Progenitor cell of endocrine pancreas (in vitro differentiated cells): ENCODE measurements around the gene RANBP3. TPM values are rescaled to one million over a fixed set of nuclear protein-coding genes. Genes with fewer than 3 reads are reported as not detected.

ENCODE experiments used
- DNase-seq: peaks from one replicate; pipeline ENCODE4 v3.0.0; 2021; ENCODE audit warnings: low spot score; ENCODE audit not compliant: unreplicated experiment
- H3K27ac Mint-ChIP-seq: 2 replicates; pipeline ENCODE4 v1.8.0; 2021; ENCODE audit warnings: mild to moderate bottlenecking, moderate library complexity, mixed read lengths
- H3K27me3 Mint-ChIP-seq: 2 replicates; pipeline ENCODE4 v1.8.0; 2021; ENCODE audit warnings: mixed read lengths
- H3K36me3 Mint-ChIP-seq: 2 replicates; pipeline ENCODE4 v1.8.0; 2022; ENCODE audit warnings: mixed read lengths; ENCODE audit not compliant: insufficient read depth
- H3K4me1 Mint-ChIP-seq: 2 replicates; pipeline ENCODE4 v1.8.0; 2021; ENCODE audit warnings: low read depth, mixed read lengths
- H3K4me3 Mint-ChIP-seq: 2 replicates; pipeline ENCODE4 v1.8.0; 2021; ENCODE audit warnings: low read depth, mild to moderate bottlenecking, moderate library complexity, mixed read lengths
- H3K9me3 Mint-ChIP-seq: 2 replicates; pipeline ENCODE4 v1.8.0; 2021; ENCODE audit warnings: low read depth, mixed read lengths
- total RNA-seq: library from RNA; stranded (reverse); gene quantifications from 2 replicates; pipeline ENCODE4 v1.2.1, GENCODE V29; 2021
- TF ChIP-seq, protein P1 (sequence below): fragments of 200-600 bp; sonication (generic); IDR thresholded peaks from one replicate; pipeline ENCODE4 v1.5.0; 2021; ENCODE audit warnings: antibody characterized with exemption, mild to moderate bottlenecking; ENCODE audit not compliant: unreplicated experiment

RANBP3 gene
- total RNA-seq, 1 donor from 2014 or later, result 106 TPM

DNA sequence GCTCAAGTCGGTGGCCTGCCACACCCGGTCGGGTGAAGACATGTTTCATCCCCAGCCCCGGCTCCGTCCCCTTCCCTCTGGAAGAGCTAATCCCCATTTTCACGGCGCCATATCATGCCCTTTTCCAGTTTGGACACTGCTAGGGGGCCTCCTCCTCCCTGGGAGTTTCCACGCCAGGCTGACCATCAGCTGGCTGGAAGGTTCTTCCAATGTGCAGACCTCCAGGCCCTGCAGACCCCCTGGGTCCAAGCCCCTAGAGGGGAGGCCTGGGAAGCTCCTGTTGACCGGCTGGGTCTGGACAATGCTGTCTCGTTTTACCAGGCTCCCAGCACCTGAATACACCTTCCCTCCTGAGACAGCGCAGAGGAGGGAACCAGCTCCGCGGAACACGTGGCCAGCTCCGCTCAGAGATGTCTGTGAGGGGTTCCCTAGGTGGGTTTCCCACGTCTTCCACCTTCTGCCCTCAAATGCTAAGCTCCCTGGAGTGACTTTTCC is 44.7 kb upstream of the RANBP3 start:
- Mint-ChIP-seq H3K27ac (peak overlapping the region; percentile 77), H3K36me3 (peaks cover 10% of the 10 kb centered on the region), H3K4me1 (peaks cover 30% of the 10 kb centered on the region), H3K4me3 (no peak overlapping the region), H3K9me3 (no peaks in the 10 kb centered on the region), H3K27me3 (no peaks in the 10 kb centered on the region)
- TF ChIP-seq, protein P1, sequence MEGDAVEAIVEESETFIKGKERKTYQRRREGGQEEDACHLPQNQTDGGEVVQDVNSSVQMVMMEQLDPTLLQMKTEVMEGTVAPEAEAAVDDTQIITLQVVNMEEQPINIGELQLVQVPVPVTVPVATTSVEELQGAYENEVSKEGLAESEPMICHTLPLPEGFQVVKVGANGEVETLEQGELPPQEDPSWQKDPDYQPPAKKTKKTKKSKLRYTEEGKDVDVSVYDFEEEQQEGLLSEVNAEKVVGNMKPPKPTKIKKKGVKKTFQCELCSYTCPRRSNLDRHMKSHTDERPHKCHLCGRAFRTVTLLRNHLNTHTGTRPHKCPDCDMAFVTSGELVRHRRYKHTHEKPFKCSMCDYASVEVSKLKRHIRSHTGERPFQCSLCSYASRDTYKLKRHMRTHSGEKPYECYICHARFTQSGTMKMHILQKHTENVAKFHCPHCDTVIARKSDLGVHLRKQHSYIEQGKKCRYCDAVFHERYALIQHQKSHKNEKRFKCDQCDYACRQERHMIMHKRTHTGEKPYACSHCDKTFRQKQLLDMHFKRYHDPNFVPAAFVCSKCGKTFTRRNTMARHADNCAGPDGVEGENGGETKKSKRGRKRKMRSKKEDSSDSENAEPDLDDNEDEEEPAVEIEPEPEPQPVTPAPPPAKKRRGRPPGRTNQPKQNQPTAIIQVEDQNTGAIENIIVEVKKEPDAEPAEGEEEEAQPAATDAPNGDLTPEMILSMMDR, result no peak
- DNase-seq, result no peak

DNA sequence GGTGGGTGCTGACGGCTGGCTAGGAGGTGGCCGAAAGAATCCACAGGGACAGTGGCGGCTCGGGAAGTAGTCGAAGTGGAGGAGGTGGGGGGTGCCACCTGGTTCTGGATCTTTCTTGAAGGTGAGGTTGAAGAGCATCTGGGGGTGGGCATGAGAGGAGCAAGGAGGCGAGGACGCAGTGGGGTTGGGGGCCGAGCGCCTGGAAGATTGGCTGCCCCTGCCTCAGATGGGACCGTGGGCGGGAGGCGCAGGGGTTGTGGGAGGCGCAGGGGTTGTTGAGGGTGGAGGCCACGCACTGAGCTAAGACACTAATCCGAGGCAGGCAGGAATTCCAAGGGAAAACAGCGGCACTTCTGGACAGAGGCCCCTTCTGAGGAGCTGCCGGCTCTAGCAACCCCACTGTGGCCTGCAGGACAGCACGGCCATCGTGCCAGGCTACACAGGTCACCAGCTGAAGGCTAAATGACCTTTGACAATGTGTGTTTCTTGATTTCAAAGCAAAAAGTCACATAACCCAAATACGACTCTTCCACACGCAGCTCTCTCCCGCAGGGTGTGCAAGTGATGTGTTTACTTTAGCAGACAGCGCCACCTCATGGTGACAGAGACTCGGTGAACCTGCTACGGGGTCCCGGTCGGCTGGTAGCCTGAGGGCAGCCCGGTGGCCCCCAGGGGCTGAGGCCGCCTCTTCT is 44.1 kb upstream of the RANBP3 start:
- H3K27me3 Mint-ChIP-seq, result no peaks in the 10 kb centered on the region

DNA sequence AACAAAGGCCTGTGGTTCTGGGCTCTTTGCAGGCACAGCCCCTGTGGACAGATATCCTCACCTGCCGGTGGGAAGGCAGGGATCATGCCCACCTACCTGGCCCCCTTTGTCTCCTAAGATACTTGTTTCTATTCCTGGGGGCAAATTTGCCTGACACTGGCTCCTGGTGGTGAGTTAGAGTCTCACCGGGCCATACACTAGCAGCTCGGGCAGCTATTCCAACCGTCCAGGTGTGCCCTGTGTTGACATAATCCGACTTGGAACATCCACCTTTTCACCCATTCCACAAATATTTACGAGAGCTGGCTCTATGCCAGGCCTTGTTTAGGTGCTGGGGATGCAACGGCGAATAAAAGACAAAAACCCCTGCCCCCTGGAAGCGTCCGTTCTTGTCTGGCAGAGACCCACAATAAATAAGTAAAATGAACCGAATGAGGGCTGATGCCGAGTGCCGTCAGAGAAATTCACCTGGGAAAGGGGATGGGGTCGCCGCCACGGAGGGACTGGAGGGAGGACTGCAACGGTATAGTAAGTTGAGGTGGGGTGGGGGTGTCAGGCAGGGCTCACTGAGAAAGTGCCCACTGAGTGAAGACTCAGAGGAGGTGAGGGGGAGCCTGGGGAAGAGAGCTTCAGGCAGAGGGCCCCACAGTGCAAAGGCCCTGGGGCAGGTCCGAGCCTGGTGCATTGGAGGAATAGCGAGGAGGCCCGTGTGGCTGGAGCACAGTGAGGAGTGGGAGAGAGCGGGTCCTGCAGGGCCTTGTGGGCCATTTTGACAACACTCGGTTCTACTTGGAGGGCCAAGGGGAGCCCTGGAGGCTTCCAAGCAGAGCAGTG is 43.2 kb upstream of the RANBP3 start:
- peaks cover 30% of the 10 kb centered on the region for H3K4me1 Mint-ChIP-seq
- peak overlapping the region; percentile 95 for H3K27ac Mint-ChIP-seq
- H3K36me3 Mint-ChIP-seq, result peaks cover 7% of the 10 kb centered on the region
- TF ChIP-seq, protein P1, result peak; percentile 33
- H3K27me3 Mint-ChIP-seq, result no peaks in the 10 kb centered on the region
- H3K4me3 Mint-ChIP-seq, result peak overlapping the region; percentile 19
- no peaks in the 10 kb centered on the region for H3K9me3 Mint-ChIP-seq
- no peak for DNase-seq

More for the DNA sequence above, 44.1 kb upstream of the RANBP3 start:
- H3K4me1 Mint-ChIP-seq, result peaks cover 30% of the 10 kb centered on the region
- TF ChIP-seq, protein P1, result peak; percentile 85
- H3K36me3 Mint-ChIP-seq, result peaks cover 11% of the 10 kb centered on the region
- no peak overlapping the region for H3K4me3 Mint-ChIP-seq
- peak overlapping the region; percentile 77 for H3K27ac Mint-ChIP-seq
- H3K9me3 Mint-ChIP-seq, result no peaks in the 10 kb centered on the region
- peak; percentile 61 for DNase-seq

DNA sequence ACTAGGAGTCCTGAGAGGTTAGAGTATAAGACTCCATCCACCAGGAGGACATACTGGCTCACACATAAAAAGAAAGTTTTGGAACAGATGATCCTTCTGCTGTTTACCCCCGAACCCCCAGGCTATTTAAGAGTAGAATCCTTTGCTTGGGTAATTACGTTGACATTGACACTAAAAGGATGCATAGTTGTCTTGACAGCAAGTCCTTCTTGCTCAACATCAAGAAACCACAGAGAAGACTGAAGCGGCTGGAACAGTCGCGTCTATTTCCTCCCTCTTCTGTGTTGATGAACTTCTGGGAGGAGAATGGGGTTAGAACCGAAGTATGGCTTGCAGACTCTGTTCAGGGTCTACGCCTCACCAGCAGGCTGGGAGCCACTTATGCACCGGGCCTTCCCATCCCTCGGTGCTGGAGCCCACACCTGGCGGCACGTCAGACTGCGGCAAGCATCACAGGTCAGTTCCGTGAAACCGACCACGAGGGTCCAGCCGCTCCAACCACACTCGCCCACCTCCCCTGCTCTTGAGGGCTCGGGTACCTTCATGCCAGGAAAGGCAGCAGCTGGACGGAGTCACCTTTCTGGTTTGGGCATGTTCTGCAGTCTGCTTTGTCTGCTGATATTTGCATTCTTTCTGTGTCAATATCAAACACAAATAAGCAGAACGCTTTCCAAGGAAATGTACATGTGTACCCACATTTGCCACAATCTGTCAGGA is 42.4 kb upstream of the RANBP3 start:
- Mint-ChIP-seq H3K27me3 (no peaks in the 10 kb centered on the region), H3K27ac (peak overlapping the region; percentile 95), H3K4me1 (peaks cover 30% of the 10 kb centered on the region), H3K4me3 (no peak overlapping the region), H3K9me3 (no peaks in the 10 kb centered on the region), H3K36me3 (peaks cover 7% of the 10 kb centered on the region)
- TF ChIP-seq, protein P1, result no peak
- DNase-seq, result peak; percentile 32

DNA sequence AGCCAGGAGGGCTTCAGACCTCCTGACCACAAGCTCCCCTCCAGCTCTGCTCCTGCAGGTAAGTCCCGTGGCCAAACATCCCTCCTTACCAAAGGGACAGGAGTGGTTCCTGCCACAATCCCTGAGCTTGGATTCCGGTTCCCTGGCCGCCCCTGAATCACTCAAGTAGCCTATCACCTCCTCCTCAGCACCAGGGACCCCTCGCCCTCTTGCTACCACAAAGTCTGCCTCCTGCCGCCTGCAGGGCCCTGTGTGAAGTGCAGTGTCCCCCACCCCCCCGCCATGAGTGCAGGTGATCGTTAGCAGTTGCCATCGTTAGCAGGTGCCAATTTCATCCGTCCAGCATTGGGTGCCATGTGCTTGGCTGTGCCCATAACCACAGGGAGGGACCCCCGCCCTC is 40.8 kb upstream of the RANBP3 start:
- no peak for DNase-seq
- H3K36me3 Mint-ChIP-seq, result peaks cover 5% of the 10 kb centered on the region
- no peak overlapping the region for H3K27ac Mint-ChIP-seq
- no peaks in the 10 kb centered on the region for H3K9me3 Mint-ChIP-seq
- TF ChIP-seq, protein P1, result peak; percentile 37
- peaks cover 30% of the 10 kb centered on the region for H3K4me1 Mint-ChIP-seq
- no peaks in the 10 kb centered on the region for H3K27me3 Mint-ChIP-seq
- H3K4me3 Mint-ChIP-seq, result no peak overlapping the region
